Esophagus muscularis mucosa (tissue), 4 donors: Measurements from ENCODE around the gene STK10. TPM values are rescaled to one million over a fixed set of nuclear protein-coding genes. Genes with fewer than 3 reads are reported as not detected.

Experiments
- DNase-seq: peaks from one replicate; pipeline ENCODE4 v3.0.0-alpha.2; 2017; ENCODE audit errors: extremely low spot score
- H3K27ac ChIP-seq, 4 donors: fragments of 200-600 bp; sonication (generic); replicated peaks in 1 of 4; 1 replicate in 3 of 4; 2 replicates in 1 of 4; pipeline ENCODE4 v1.5.1; 2016 to 2019; ENCODE audit warnings: mild to moderate bottlenecking in 1 of 4
- H3K27me3 ChIP-seq, 4 donors: fragments of 200-600 bp; sonication (generic); one replicate each; pipeline versions ENCODE4 v1.5.1 to v1.6.0; 2016 to 2019
- H3K36me3 ChIP-seq, 4 donors: fragments of 200-600 bp; sonication (generic); one replicate each; pipeline ENCODE4 v1.5.1; 2016 to 2019
- H3K4me1 ChIP-seq, 4 donors: fragments of 200-600 bp; sonication (generic); one replicate each; pipeline ENCODE4 v1.5.1; 2016 to 2019
- H3K4me3 ChIP-seq, 4 donors: fragments of 200-600 bp; sonication (generic); 1 replicate in 2 of 4; 2 replicates in 2 of 4; pipeline ENCODE4 v1.5.1; 2016 to 2019; ENCODE audit warnings: mild to moderate bottlenecking in 4 of 4, moderate library complexity in 1 of 4
- H3K9me3 ChIP-seq, 4 donors: fragments of 200-600 bp; sonication (generic); 1 replicate in 3 of 4; 2 replicates in 1 of 4; pipeline ENCODE4 v1.5.1; 2016 to 2019
- CTCF ChIP-seq, 3 experiments: fragments of 200-600 bp in 2 of 3; fragments of 450-650 bp in 1 of 3; sonication (generic) in 2 of 3; IDR thresholded peaks; one replicate each; pipeline ENCODE4 v1.5.1; 2017 to 2019; ENCODE audit warnings: antibody characterized with exemption in 3 of 3, mild to moderate bottlenecking in 2 of 3, moderate library complexity in 1 of 3
- EP300 ChIP-seq: sonication (generic); formaldehyde crosslinking; IDR thresholded peaks from one replicate; pipeline ENCODE4 v1.6.1; 2017; ENCODE audit warnings: antibody characterized with exemption
- POLR2A ChIP-seq: fragments of 450-650 bp; IDR thresholded peaks from one replicate; pipeline ENCODE4 v1.6.1; 2017; ENCODE audit warnings: antibody characterized with exemption, moderate library complexity, mild to moderate bottlenecking, low read depth
- POLR2AphosphoS5 ChIP-seq, 2 donors: sonication (generic); formaldehyde crosslinking; IDR thresholded peaks; one replicate each; pipeline ENCODE4 v1.6.1; 2017; ENCODE audit warnings: antibody characterized with exemption in 2 of 2
- WGBS: methylation state at CpG from one replicate; pipeline ENCODE4 v1.1.5; 2018; 5-methylcytosine and 5-hydroxymethylcytosine counted together
- intact Hi-C: fragments of 100-400 bp; cut with DNase I; formaldehyde crosslinking; loops from one replicate; pipeline ENCODE4 v1.15.1; 2023
- total RNA-seq, 4 donors: library from RNA; depleted of rRNA; stranded (reverse); fragments of >200 nt; gene quantifications; one replicate each; pipeline versions ENCODE4 v1.1.0 to v1.2.1, GENCODE V29; 2016

Gene STK10
- total RNA-seq, 4 donors from 2014 or later = 18.8 to 21.8 (median 19.4) TPM

GRCh38 chr5:172104021-172104420 lies 84.0 kb downstream of the STK10 start:
- Histone ChIP-seq H3K36me3 (peaks cover 0 to 54% (median 24%) of the 10 kb centered on the region in 4 donors), H3K27ac (peak overlapping the region; percentile 61 to 84 (median 74)), H3K27me3 (no peaks in the 10 kb centered on the region), H3K4me3 (no peak overlapping the region), H3K4me1 (peaks cover 38 to 55% (median 52%) of the 10 kb centered on the region in 4 donors), H3K9me3 (no peaks in the 10 kb centered on the region)
- 81% methylated on average over 7 of the region's 11 CpGs for WGBS
- TF ChIP-seq CTCF (IDR thresholded peaks at IDR 0.05) (no peak), EP300 (no peak), POLR2AphosphoS5 (IDR thresholded peaks at IDR 0.05) (no peak), POLR2A (no peak)
- intact Hi-C loops = loop anchor here (5.0 kb wide), 1 partner anchor 178 kb away; the partner anchor contains the start of gene UBTD2
- no peak for DNase-seq

GRCh38 chr5:172102913-172103626 lies 85.0 kb downstream of the STK10 start:
- DNase-seq = peak; percentile 94
- H3K27me3 ChIP-seq = no peaks in the 10 kb centered on the region
- H3K27ac ChIP-seq = peak overlapping the region; percentile 61 to 84 (median 74)
- H3K9me3 ChIP-seq = no peaks in the 10 kb centered on the region
- 14% methylated on average over 13 of the region's 21 CpGs for WGBS
- H3K4me1 ChIP-seq = peaks cover 38 to 54% (median 49%) of the 10 kb centered on the region in 4 donors
- H3K36me3 ChIP-seq = peaks cover 0 to 54% (median 24%) of the 10 kb centered on the region in 4 donors
- H3K4me3 ChIP-seq = peak overlapping the region in 3 of 4 donors; percentile 26 to 30 (median 30)
- no peak for TF ChIP-seq POLR2A
- TF ChIP-seq CTCF (IDR thresholded peaks at IDR 0.05) = no peak
- peak; percentile 31 to 50 for TF ChIP-seq POLR2AphosphoS5 (IDR thresholded peaks at IDR 0.05)
- TF ChIP-seq EP300 = no peak
- intact Hi-C loops = loop anchor here (5.0 kb wide), 1 partner anchor 179 kb away; the partner anchor contains the start of gene UBTD2

GRCh38 chr5:172102218-172102870 lies 85.7 kb downstream of the STK10 start:
- no peaks in the 10 kb centered on the region for H3K9me3 ChIP-seq
- peak overlapping the region; percentile 61 to 84 (median 74) for H3K27ac ChIP-seq
- H3K4me1 ChIP-seq = peaks cover 31 to 51% (median 47%) of the 10 kb centered on the region in 4 donors
- DNase-seq = no peak
- no peak overlapping the region for H3K4me3 ChIP-seq
- no peaks in the 10 kb centered on the region for H3K27me3 ChIP-seq
- intact Hi-C loops = loop anchor here (5.0 kb wide), 1 partner anchor 180 kb away; the partner anchor contains the start of gene UBTD2
- peaks cover 0 to 59% (median 26%) of the 10 kb centered on the region in 4 donors for H3K36me3 ChIP-seq
- no peak for TF ChIP-seq CTCF (IDR thresholded peaks at IDR 0.05)
- no peak for TF ChIP-seq POLR2AphosphoS5 (IDR thresholded peaks at IDR 0.05)
- no peak for TF ChIP-seq EP300
- no peak for TF ChIP-seq POLR2A
- WGBS = 94% methylated on average over 22 of the region's 22 CpGs

- H3K27ac ChIP-seq = peak overlapping the region; percentile 61 to 84 (median 74)
- H3K9me3 ChIP-seq = no peaks in the 10 kb centered on the region
- DNase-seq = no peak
- no peak overlapping the region for H3K4me3 ChIP-seq
- peaks cover 25 to 50% (median 47%) of the 10 kb centered on the region in 4 donors for H3K4me1 ChIP-seq
- WGBS = 94% methylated on average over 14 of the region's 14 CpGs
- intact Hi-C loops = loop anchor here (5.0 kb wide), 1 partner anchor 181 kb away; the partner anchor contains the start of gene UBTD2
- TF ChIP-seq POLR2A = no peak
- TF ChIP-seq CTCF (IDR thresholded peaks at IDR 0.05) = no peak
- no peak for TF ChIP-seq POLR2AphosphoS5 (IDR thresholded peaks at IDR 0.05)
- TF ChIP-seq EP300 = no peak
- H3K27me3 ChIP-seq = no peaks in the 10 kb centered on the region
- H3K36me3 ChIP-seq = peaks cover 0 to 63% (median 26%) of the 10 kb centered on the region in 4 donors
Observed at GRCh38 chr5:172101547-172102217, 86.3 kb downstream of the STK10 start.
